ENCODE measurements around the gene TSSK6. TPM values are rescaled to one million over a fixed set of nuclear protein-coding genes. Genes with fewer than 3 reads are reported as not detected.

The TSSK6 gene
- total RNA-seq, 1 experiment from 2014 or later: 5.0 TPM

GRCh38 chr19:19542507-19542906 lies 27.2 kb upstream of the TSSK6 start:
- H3K9ac ChIP-seq (ENCODE audit: low read length): no peak overlapping the region
- no peak overlapping the region for H3K4me2 ChIP-seq (ENCODE audit: low read depth, low read length, poor library complexity, severe bottlenecking)
- H3K9me2 ChIP-seq (replicated peaks; ENCODE audit: insufficient read depth, low read length): no peaks in the 10 kb centered on the region
- H3K36me3 ChIP-seq (ENCODE audit: insufficient read depth, low read length): no peaks in the 10 kb centered on the region
- H3K27ac ChIP-seq (ENCODE audit: low read length): no peak overlapping the region
- no peak overlapping the region for H3K4me3 ChIP-seq (ENCODE audit: low read length)
- H4K20me1 ChIP-seq (ENCODE audit: insufficient read depth, low read depth, low read length): no peaks in the 10 kb centered on the region
- H3K9me3 ChIP-seq (ENCODE audit: low read length): no peaks in the 10 kb centered on the region
- H3K79me2 ChIP-seq (ENCODE audit: low read length): no peaks in the 10 kb centered on the region
- H3K4me1 ChIP-seq (ENCODE audit: low read length): no peaks in the 10 kb centered on the region
- H3K27me3 ChIP-seq (ENCODE audit: low read length): no peaks in the 10 kb centered on the region
- H2AFZ ChIP-seq (ENCODE audit: low read length): no peak overlapping the region
- DNase-seq: no peak

GRCh38 chr19:19541616-19542015 lies 26.3 kb upstream of the TSSK6 start:
- Histone ChIP-seq H3K4me3 (ENCODE audit: low read length) (no peak overlapping the region), H2AFZ (ENCODE audit: low read length) (no peak overlapping the region), H3K27me3 (ENCODE audit: low read length) (no peaks in the 10 kb centered on the region)

GRCh38 chr19:19540715-19541515 lies 25.6 kb upstream of the TSSK6 start:
- Histone ChIP-seq H3K27me3 (ENCODE audit: low read length) (no peaks in the 10 kb centered on the region), H3K36me3 (ENCODE audit: insufficient read depth, low read length) (no peaks in the 10 kb centered on the region), H4K20me1 (ENCODE audit: insufficient read depth, low read depth, low read length) (no peaks in the 10 kb centered on the region), H3K9me3 (ENCODE audit: low read length) (no peaks in the 10 kb centered on the region), H3K4me2 (ENCODE audit: low read depth, low read length, poor library complexity, severe bottlenecking) (no peak overlapping the region), H3K4me1 (ENCODE audit: low read length) (no peaks in the 10 kb centered on the region), H2AFZ (ENCODE audit: low read length) (no peak overlapping the region), H3K79me2 (ENCODE audit: low read length) (no peaks in the 10 kb centered on the region), H3K4me3 (ENCODE audit: low read length) (no peak overlapping the region), H3K9me2 (replicated peaks; ENCODE audit: insufficient read depth, low read length) (no peaks in the 10 kb centered on the region), H3K9ac (ENCODE audit: low read length) (no peak overlapping the region), H3K27ac (ENCODE audit: low read length) (no peak overlapping the region)
- peak; percentile 91 for DNase-seq

More at GRCh38 chr19:19541616-19542015, 26.3 kb upstream of the TSSK6 start:
- no peaks in the 10 kb centered on the region for H4K20me1 ChIP-seq (ENCODE audit: insufficient read depth, low read depth, low read length)
- no peaks in the 10 kb centered on the region for H3K4me1 ChIP-seq (ENCODE audit: low read length)
- H3K4me2 ChIP-seq (ENCODE audit: low read depth, low read length, poor library complexity, severe bottlenecking): no peak overlapping the region
- no peak overlapping the region for H3K27ac ChIP-seq (ENCODE audit: low read length)
- H3K9me2 ChIP-seq (replicated peaks; ENCODE audit: insufficient read depth, low read length): no peaks in the 10 kb centered on the region
- H3K9ac ChIP-seq (ENCODE audit: low read length): no peak overlapping the region
- no peaks in the 10 kb centered on the region for H3K9me3 ChIP-seq (ENCODE audit: low read length)
- no peaks in the 10 kb centered on the region for H3K79me2 ChIP-seq (ENCODE audit: low read length)
- no peaks in the 10 kb centered on the region for H3K36me3 ChIP-seq (ENCODE audit: insufficient read depth, low read length)
- no peak for DNase-seq

GRCh38 chr19:19540064-19540714 lies 24.8 kb upstream of the TSSK6 start:
- no peak overlapping the region for H3K27ac ChIP-seq (ENCODE audit: low read length)
- H3K4me1 ChIP-seq (ENCODE audit: low read length): no peaks in the 10 kb centered on the region
- H3K79me2 ChIP-seq (ENCODE audit: low read length): no peaks in the 10 kb centered on the region
- H3K4me2 ChIP-seq (ENCODE audit: low read depth, low read length, poor library complexity, severe bottlenecking): no peak overlapping the region
- no peak overlapping the region for H2AFZ ChIP-seq (ENCODE audit: low read length)
- H3K4me3 ChIP-seq (ENCODE audit: low read length): no peak overlapping the region
- no peaks in the 10 kb centered on the region for H3K9me3 ChIP-seq (ENCODE audit: low read length)
- H3K36me3 ChIP-seq (ENCODE audit: insufficient read depth, low read length): no peaks in the 10 kb centered on the region
- no peaks in the 10 kb centered on the region for H3K27me3 ChIP-seq (ENCODE audit: low read length)
- H3K9me2 ChIP-seq (replicated peaks; ENCODE audit: insufficient read depth, low read length): no peaks in the 10 kb centered on the region
- DNase-seq: no peak
- no peaks in the 10 kb centered on the region for H4K20me1 ChIP-seq (ENCODE audit: insufficient read depth, low read depth, low read length)
- no peak overlapping the region for H3K9ac ChIP-seq (ENCODE audit: low read length)

GRCh38 chr19:19539698-19540063 lies 24.3 kb upstream of the TSSK6 start:
- no peaks in the 10 kb centered on the region for H3K4me1 ChIP-seq (ENCODE audit: low read length)
- DNase-seq: no peak

GRCh38 chr19:19538785-19539166 lies 23.4 kb upstream of the TSSK6 start:
- DNase-seq: no peak
- no peaks in the 10 kb centered on the region for H3K4me1 ChIP-seq (ENCODE audit: low read length)
- H3K27ac ChIP-seq (ENCODE audit: low read length): no peak overlapping the region
- H3K36me3 ChIP-seq (ENCODE audit: insufficient read depth, low read length): 0 out of 2 replicates have a peak, but pooled peaks cover 3% of the 10 kb centered on the region
- H3K9ac ChIP-seq (ENCODE audit: low read length): no peak overlapping the region
- H3K9me2 ChIP-seq (replicated peaks; ENCODE audit: insufficient read depth, low read length): no peaks in the 10 kb centered on the region
- H2AFZ ChIP-seq (ENCODE audit: low read length): no peak overlapping the region
- no peaks in the 10 kb centered on the region for H3K79me2 ChIP-seq (ENCODE audit: low read length)
- H3K27me3 ChIP-seq (ENCODE audit: low read length): no peaks in the 10 kb centered on the region
- H3K9me3 ChIP-seq (ENCODE audit: low read length): no peaks in the 10 kb centered on the region
- H3K4me2 ChIP-seq (ENCODE audit: low read depth, low read length, poor library complexity, severe bottlenecking): no peak overlapping the region
- no peak overlapping the region for H3K4me3 ChIP-seq (ENCODE audit: low read length)
- no peaks in the 10 kb centered on the region for H4K20me1 ChIP-seq (ENCODE audit: insufficient read depth, low read depth, low read length)

More at GRCh38 chr19:19539698-19540063, 24.3 kb upstream of the TSSK6 start:
- Histone ChIP-seq H3K27me3 (ENCODE audit: low read length) (no peaks in the 10 kb centered on the region), H3K4me3 (ENCODE audit: low read length) (no peak overlapping the region), H3K9ac (ENCODE audit: low read length) (no peak overlapping the region), H2AFZ (ENCODE audit: low read length) (no peak overlapping the region), H3K9me2 (replicated peaks; ENCODE audit: insufficient read depth, low read length) (no peaks in the 10 kb centered on the region), H3K4me2 (ENCODE audit: low read depth, low read length, poor library complexity, severe bottlenecking) (no peak overlapping the region), H3K27ac (ENCODE audit: low read length) (no peak overlapping the region), H3K9me3 (ENCODE audit: low read length) (no peaks in the 10 kb centered on the region), H3K79me2 (ENCODE audit: low read length) (no peaks in the 10 kb centered on the region), H4K20me1 (ENCODE audit: insufficient read depth, low read depth, low read length) (no peaks in the 10 kb centered on the region), H3K36me3 (ENCODE audit: insufficient read depth, low read length) (no peaks in the 10 kb centered on the region)

- Histone ChIP-seq H3K36me3 (ENCODE audit: insufficient read depth, low read length) (0 out of 2 replicates have a peak, but pooled peaks cover 3% of the 10 kb centered on the region), H3K4me1 (ENCODE audit: low read length) (no peaks in the 10 kb centered on the region), H3K27me3 (ENCODE audit: low read length) (no peaks in the 10 kb centered on the region), H3K4me3 (ENCODE audit: low read length) (no peak within 1 kb of the TSS), H3K9ac (ENCODE audit: low read length) (no peak within 1 kb of the TSS), H3K9me2 (replicated peaks; ENCODE audit: insufficient read depth, low read length) (no peaks in the 10 kb centered on the region), H3K4me2 (ENCODE audit: low read depth, low read length, poor library complexity, severe bottlenecking) (peak within 1 kb of the TSS; percentile 23), H3K9me3 (ENCODE audit: low read length) (no peaks in the 10 kb centered on the region), H4K20me1 (ENCODE audit: insufficient read depth, low read depth, low read length) (no peaks in the 10 kb centered on the region), H3K79me2 (ENCODE audit: low read length) (no peaks in the 10 kb centered on the region), H3K27ac (ENCODE audit: low read length) (no peak within 1 kb of the TSS), H2AFZ (ENCODE audit: low read length) (no peak within 1 kb of the TSS)
- peak; percentile 73 for DNase-seq
Observed at GRCh38 chr19:19538061-19538784, 22.9 kb upstream of the TSSK6 start, which contains the start of gene CILP2. CILP2 (plus strand) TSS chr19:19538265; CDS start chr19:19538350, 85 bp downstream.

Data from Karpas-422 (cell line).